ENCODE data around the gene NUDT22. TPM values are rescaled to one million over a fixed set of nuclear protein-coding genes. Genes with fewer than 3 reads are reported as not detected.

The NUDT22 gene
- total and polyA plus RNA-seq, 2 of the 8 experiments (the other 6 are each of a cell fraction or from before 2014, with no cell fraction given) = 43.4 to 69.0 TPM

DNA sequence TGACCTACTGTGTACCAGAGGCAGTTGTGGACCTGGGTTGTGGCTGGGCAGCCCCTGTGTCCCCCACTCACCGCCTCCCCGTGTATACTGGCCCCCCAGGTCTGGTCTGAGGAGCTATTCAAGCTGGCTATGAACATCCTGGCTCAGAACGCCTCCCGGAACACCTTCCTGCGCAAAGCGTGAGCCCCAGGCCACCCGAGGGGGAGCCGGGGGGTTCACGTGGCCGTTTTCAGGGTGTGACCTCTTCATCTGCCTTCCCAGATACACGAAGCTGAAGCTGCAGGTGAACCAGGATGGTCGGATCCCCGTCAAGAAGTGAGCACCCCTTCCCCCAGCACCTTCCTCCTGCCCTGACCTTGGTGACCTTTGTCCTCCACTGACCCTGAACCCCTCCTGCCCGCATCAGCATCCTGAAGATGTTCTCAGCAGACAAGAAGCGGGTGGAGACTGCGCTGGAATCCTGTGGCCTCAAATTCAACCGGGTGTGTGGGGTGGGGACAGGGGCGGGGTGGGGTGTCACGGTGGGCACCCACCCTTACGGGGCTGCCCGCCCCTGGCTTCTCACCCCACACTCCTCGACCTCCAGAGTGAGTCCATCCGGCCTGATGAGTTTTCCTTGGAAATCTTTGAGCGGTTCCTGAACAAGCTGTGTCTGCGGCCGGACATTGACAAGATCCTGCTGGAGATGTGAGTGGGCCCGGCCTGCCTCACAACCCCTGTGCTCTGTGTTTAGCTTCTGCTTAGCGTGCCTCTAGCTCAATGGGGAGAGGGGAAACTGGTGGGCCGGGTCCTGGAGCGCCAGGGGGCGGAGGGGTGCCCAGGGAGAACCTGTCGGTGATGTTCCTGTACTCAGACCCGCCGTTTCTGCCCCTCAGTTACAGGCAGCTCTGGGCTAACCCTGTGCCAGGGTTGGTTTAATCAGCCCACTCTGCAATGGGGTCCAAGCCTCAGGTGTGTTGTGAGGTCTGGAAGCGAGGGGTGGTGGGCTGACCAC lies 29.4 kb downstream of the NUDT22 start (continued):
- no peak for TF ChIP-seq PHF8 (conservative IDR thresholded peaks at IDR 0.05; ENCODE audit: low read depth, low read length)

Data from H1 (cell line).